OCI-LY3 (cell line): ENCODE results near the gene HIVEP3.

Experiments used
- CTCF ChIP-seq: fragments of 200-600, 300-600 bp; sonication (generic); IDR thresholded peaks from 2 replicates; pipeline ENCODE4 v1.5.1; 2014; ENCODE audit warnings: antibody characterized with exemption, low read length, low read depth
- EZH2phosphoT487 ChIP-seq: fragments of 200-600 bp; shearing (Covaris generic); IDR thresholded peaks from 2 replicates; pipeline ENCODE4 v1.6.1; 2018; ENCODE audit warnings: antibody characterized with exemption, mixed run types, low read depth

GRCh38 chr1:41576620-41577019 lies 342.1 kb downstream of the HIVEP3 start:
- TF ChIP-seq CTCF = no peak
- TF ChIP-seq EZH2phosphoT487 = no peak
